ENCODE results near the gene SIX1.

- no peak for TF ChIP-seq CTCF (conservative IDR thresholded peaks at IDR 0.05 in 1 of 2, IDR thresholded peaks at IDR 0.05 in 1 of 2; ENCODE audit: extremely low read depth in 1 of 2, insufficient read depth in 1 of 2, low read depth in 1 of 2, low read length in 2 of 2)
- no peak for TF ChIP-seq EZH2 (IDR thresholded peaks at IDR 0.05; ENCODE audit: borderline replicate concordance, low read length)
Observed at GRCh38 chr14:60602291-60602690, 47.0 kb downstream of the SIX1 start.

All from mammary epithelial cell (primary cell).